ENCODE data around the gene FHL2. TPM values are rescaled to one million over a fixed set of nuclear protein-coding genes. Genes with fewer than 3 reads are reported as not detected.

Gene FHL2
- total RNA-seq, 1 experiment from 2014 or later, result 45.4 TPM

GRCh38 chr2:105362862-105363591 lies 35.8 kb downstream of the FHL2 start:
- Mint-ChIP-seq H3K36me3 (ENCODE audit: insufficient read depth, unreplicated experiment) (peaks cover 75% of the 10 kb centered on the region), H3K27ac (ENCODE audit: unreplicated experiment) (no peak overlapping the region), H3K9me3 (ENCODE audit: unreplicated experiment) (no peaks in the 10 kb centered on the region), H3K4me3 (ENCODE audit: unreplicated experiment) (no peak overlapping the region), H3K27me3 (ENCODE audit: insufficient read depth, unreplicated experiment) (no peaks in the 10 kb centered on the region), H3K4me1 (ENCODE audit: low read depth, unreplicated experiment) (no peaks in the 10 kb centered on the region)
- Histone ChIP-seq H3K4me1 (no peaks in the 10 kb centered on the region), H3K36me3 (ENCODE audit: control insufficient read depth, insufficient read depth, low read length) (no peaks in the 10 kb centered on the region; the same call in 1 of the 2 replicates), H3K4me3 (ENCODE audit: low read depth, low read length) (no peak overlapping the region), H3K27me3 (replicated peaks; ENCODE audit: control insufficient read depth, insufficient read depth, low read length) (no peaks in the 10 kb centered on the region), H3K9me3 (no peaks in the 10 kb centered on the region)
- no TSS peak for BruUV-seq (replicated peaks)
- ChIA-PET POLR2A (no interaction called here), CTCF (no interaction called here)
- TF ChIP-seq CTCF (IDR thresholded peaks at IDR 0.05; ENCODE audit: insufficient read depth in 1 of 2, low read depth in 1 of 2, low read length in 1 of 2, severe bottlenecking in 1 of 2, unreplicated experiment in 1 of 2), result no peak
- intact Hi-C loops (cut with micrococcal nuclease; ENCODE audit: unreplicated experiment), result no loop called here
- DNase-seq, result no peak

- Mint-ChIP-seq H3K9me3 (ENCODE audit: unreplicated experiment) (no peaks in the 10 kb centered on the region), H3K4me1 (ENCODE audit: low read depth, unreplicated experiment) (no peaks in the 10 kb centered on the region), H3K27me3 (ENCODE audit: insufficient read depth, unreplicated experiment) (no peaks in the 10 kb centered on the region), H3K36me3 (ENCODE audit: insufficient read depth, unreplicated experiment) (peaks cover 75% of the 10 kb centered on the region), H3K4me3 (ENCODE audit: unreplicated experiment) (no peak overlapping the region), H3K27ac (ENCODE audit: unreplicated experiment) (no peak overlapping the region)
- no peaks in the 10 kb centered on the region for H3K9me3 ChIP-seq
- H3K4me3 ChIP-seq (ENCODE audit: low read depth, low read length), result no peak overlapping the region
- TF ChIP-seq CTCF (IDR thresholded peaks at IDR 0.05; ENCODE audit: insufficient read depth in 1 of 2, low read depth in 1 of 2, low read length in 1 of 2, severe bottlenecking in 1 of 2, unreplicated experiment in 1 of 2), result no peak
- ChIA-PET CTCF (no interaction called here), POLR2A (no interaction called here)
- peaks cover 3% of the 10 kb centered on the region; the same call in 1 of the 2 replicates for H3K36me3 ChIP-seq (ENCODE audit: control insufficient read depth, insufficient read depth, low read length)
- H3K4me1 ChIP-seq, result no peaks in the 10 kb centered on the region
- intact Hi-C loops (cut with micrococcal nuclease; ENCODE audit: unreplicated experiment), result no loop called here
- no TSS peak for BruUV-seq (replicated peaks)
- no peak for DNase-seq
- no peaks in the 10 kb centered on the region for H3K27me3 ChIP-seq (replicated peaks; ENCODE audit: control insufficient read depth, insufficient read depth, low read length)
These were observed 37.6 kb downstream of the FHL2 start for GRCh38 chr2:105361102-105361889.

- no TSS peak for BruUV-seq (replicated peaks)
- Histone ChIP-seq H3K4me1 (no peaks in the 10 kb centered on the region; the same call in 1 of the 2 replicates), H3K4me3 (ENCODE audit: low read depth, low read length) (no peak overlapping the region), H3K36me3 (ENCODE audit: control insufficient read depth, insufficient read depth, low read length) (peaks cover 3% of the 10 kb centered on the region; the same call in 1 of the 2 replicates), H3K9me3 (no peaks in the 10 kb centered on the region), H3K27me3 (replicated peaks; ENCODE audit: control insufficient read depth, insufficient read depth, low read length) (no peaks in the 10 kb centered on the region)
- no peaks in the 10 kb centered on the region for H3K27me3 Mint-ChIP-seq (ENCODE audit: insufficient read depth, unreplicated experiment)
- ChIA-PET POLR2A (no interaction called here), CTCF (no interaction called here)
- no peak for DNase-seq
- H3K9me3 Mint-ChIP-seq (ENCODE audit: unreplicated experiment), result no peaks in the 10 kb centered on the region
- no peak for TF ChIP-seq CTCF (IDR thresholded peaks at IDR 0.05; ENCODE audit: insufficient read depth in 1 of 2, low read depth in 1 of 2, low read length in 1 of 2, severe bottlenecking in 1 of 2, unreplicated experiment in 1 of 2)
- peaks cover 6% of the 10 kb centered on the region for H3K4me1 Mint-ChIP-seq (ENCODE audit: low read depth, unreplicated experiment)
- peaks cover 64% of the 10 kb centered on the region for H3K36me3 Mint-ChIP-seq (ENCODE audit: insufficient read depth, unreplicated experiment)
- H3K27ac Mint-ChIP-seq (ENCODE audit: unreplicated experiment), result no peak overlapping the region
- intact Hi-C loops (cut with micrococcal nuclease; ENCODE audit: unreplicated experiment), result no loop called here
- H3K4me3 Mint-ChIP-seq (ENCODE audit: unreplicated experiment), result no peak overlapping the region
These were observed 40.3 kb downstream of the FHL2 start for GRCh38 chr2:105358593-105358992.

All from Caco-2 (cell line).